Stomach (tissue), 4 donors: ENCODE measurements around the gene CCHCR1.

Experiments used
- POLR2A ChIP-seq, 4 donors: fragments of 450-650 bp; IDR thresholded peaks; one replicate each; pipeline ENCODE4 v1.6.1; 2016; ENCODE audit warnings: antibody characterized with exemption in 4 of 4, control low read depth in 2 of 4, mild to moderate bottlenecking in 1 of 4, moderate library complexity in 1 of 4
- TF ChIP-seq, protein P1 (sequence below), 7 experiments: fragments of 450-650 bp in 4 of 7; fragments of 200-600 bp in 3 of 7; sonication (generic) in 3 of 7; IDR thresholded peaks; one replicate each; pipeline ENCODE4 v1.5.1; 2016 to 2019; ENCODE audit warnings: antibody characterized with exemption in 7 of 7, control low read depth in 2 of 7, mild to moderate bottlenecking in 1 of 7

- TF ChIP-seq, protein P1, sequence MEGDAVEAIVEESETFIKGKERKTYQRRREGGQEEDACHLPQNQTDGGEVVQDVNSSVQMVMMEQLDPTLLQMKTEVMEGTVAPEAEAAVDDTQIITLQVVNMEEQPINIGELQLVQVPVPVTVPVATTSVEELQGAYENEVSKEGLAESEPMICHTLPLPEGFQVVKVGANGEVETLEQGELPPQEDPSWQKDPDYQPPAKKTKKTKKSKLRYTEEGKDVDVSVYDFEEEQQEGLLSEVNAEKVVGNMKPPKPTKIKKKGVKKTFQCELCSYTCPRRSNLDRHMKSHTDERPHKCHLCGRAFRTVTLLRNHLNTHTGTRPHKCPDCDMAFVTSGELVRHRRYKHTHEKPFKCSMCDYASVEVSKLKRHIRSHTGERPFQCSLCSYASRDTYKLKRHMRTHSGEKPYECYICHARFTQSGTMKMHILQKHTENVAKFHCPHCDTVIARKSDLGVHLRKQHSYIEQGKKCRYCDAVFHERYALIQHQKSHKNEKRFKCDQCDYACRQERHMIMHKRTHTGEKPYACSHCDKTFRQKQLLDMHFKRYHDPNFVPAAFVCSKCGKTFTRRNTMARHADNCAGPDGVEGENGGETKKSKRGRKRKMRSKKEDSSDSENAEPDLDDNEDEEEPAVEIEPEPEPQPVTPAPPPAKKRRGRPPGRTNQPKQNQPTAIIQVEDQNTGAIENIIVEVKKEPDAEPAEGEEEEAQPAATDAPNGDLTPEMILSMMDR (IDR thresholded peaks at IDR 0.05) = peak in 1 of 7 experiments; percentile 7
- no peak for TF ChIP-seq POLR2A (IDR thresholded peaks at IDR 0.05)
Observed at GRCh38 chr6:31144970-31145340, 12.6 kb downstream of the CCHCR1 start.
